ENCODE results near the gene RTF2. TPM values are rescaled to one million over a fixed set of nuclear protein-coding genes. Genes with fewer than 3 reads are reported as not detected.
"Not testable (repeated sequence)": the region's sequence is repeated elsewhere in the genome, so short reads cannot be mapped to it uniquely, and the experiment has no call there.

RTF2 gene
- total RNA-seq, 2 experiments from 2014 or later: 63.6 to 72.7 TPM

DNA sequence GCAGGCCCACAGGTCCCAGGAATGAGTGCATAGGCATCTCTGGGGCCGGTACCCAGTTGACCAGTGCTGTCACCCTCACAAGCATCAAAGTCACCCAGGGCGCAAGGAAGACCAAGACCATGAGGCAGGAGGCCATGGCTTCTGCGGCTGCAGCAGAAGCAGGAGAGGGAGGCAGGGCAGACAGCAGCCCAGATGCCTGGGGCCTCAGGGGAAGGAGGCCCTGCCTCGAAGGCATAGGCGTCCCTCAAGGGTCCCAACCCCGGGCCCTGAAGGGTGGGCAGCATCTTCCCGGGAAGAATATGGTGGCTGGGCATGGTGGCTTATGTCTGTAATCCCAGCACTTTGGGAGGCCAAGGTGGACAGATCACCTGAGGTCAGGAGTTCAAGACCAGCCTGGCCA lies 59.1 kb downstream of the RTF2 start:
- ChIA-PET CTCF (ENCODE audit: unreplicated experiment) (no interaction called here), POLR2A (no interaction called here)
- no TSS peak for BruUV-seq (replicated peaks)

DNA sequence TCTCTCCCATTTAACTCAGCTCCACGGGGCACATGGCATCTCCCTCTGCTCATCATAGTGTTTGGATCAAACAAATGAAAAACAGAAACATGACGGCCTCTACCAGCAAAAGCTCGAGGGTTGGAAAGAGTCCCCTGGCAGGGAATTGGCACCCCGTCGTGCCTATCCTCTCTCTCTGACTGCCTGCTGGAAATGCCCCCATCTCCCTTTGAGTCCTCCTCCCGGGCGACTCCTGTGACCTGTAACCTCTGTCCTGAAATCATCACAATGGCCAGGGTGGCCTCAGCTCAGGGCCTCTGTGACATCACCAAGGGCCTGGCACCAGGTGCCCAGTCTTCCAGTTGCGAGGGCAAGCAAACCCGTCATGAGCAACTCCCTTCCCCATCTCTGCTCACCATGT lies 64.5 kb downstream of the RTF2 start, which contains the start of gene FAM209B:
Gene FAM209B (plus strand): TSS at position 301 of the 400 bp plus-strand sequence. CDS start 96 bp downstream, at position 397.
- H3K4me3 ChIP-seq (ENCODE audit: low read depth, low read length, poor library complexity, severe bottlenecking); H3K79me2 ChIP-seq (ENCODE audit: insufficient read depth, low read depth, low read length); H3K36me3 ChIP-seq (ENCODE audit: insufficient read depth, low read length); intact Hi-C loops (cut with micrococcal nuclease; ENCODE audit: unreplicated experiment); H3K27ac ChIP-seq (ENCODE audit: low read depth, low read length, poor library complexity, severe bottlenecking); H2AFZ ChIP-seq (ENCODE audit: low read length); DNase-seq (ENCODE audit: low spot score); H4K20me1 ChIP-seq (ENCODE audit: insufficient read depth, low read length); H3K4me2 ChIP-seq (ENCODE audit: low read length); BruUV-seq (replicated peaks); H3K4me1 ChIP-seq (ENCODE audit: insufficient read depth, low read length, poor library complexity, severe bottlenecking); CTCF ChIA-PET (ENCODE audit: unreplicated experiment); H3K9me2 ChIP-seq (ENCODE audit: insufficient read depth, low read length); H3K9me3 ChIP-seq (ENCODE audit: low read length): not testable (repeated sequence)
- POLR2A ChIA-PET: interaction anchor here (0.8 kb wide), 1 partner anchor 16 kb away, joined by 7 read pairs; no protein-coding TSS in a partner anchor

More for the DNA sequence above, 59.1 kb downstream of the RTF2 start:
- Histone ChIP-seq H3K4me2 (ENCODE audit: low read length) (no peak overlapping the region), H3K79me2 (ENCODE audit: insufficient read depth, low read depth, low read length) (no peaks in the 10 kb centered on the region), H4K20me1 (ENCODE audit: insufficient read depth, low read length) (no peaks in the 10 kb centered on the region), H3K4me1 (ENCODE audit: insufficient read depth, low read length, poor library complexity, severe bottlenecking) (no peaks in the 10 kb centered on the region), H2AFZ (ENCODE audit: low read length) (no peak overlapping the region), H3K4me3 (ENCODE audit: low read depth, low read length, poor library complexity, severe bottlenecking) (no peak overlapping the region), H3K27ac (ENCODE audit: low read depth, low read length, poor library complexity, severe bottlenecking) (no peak overlapping the region), H3K9me2 (ENCODE audit: insufficient read depth, low read length) (no peaks in the 10 kb centered on the region), H3K36me3 (ENCODE audit: insufficient read depth, low read length) (no peaks in the 10 kb centered on the region), H3K9me3 (ENCODE audit: low read length) (no peaks in the 10 kb centered on the region)
- TF ChIP-seq, protein P1, sequence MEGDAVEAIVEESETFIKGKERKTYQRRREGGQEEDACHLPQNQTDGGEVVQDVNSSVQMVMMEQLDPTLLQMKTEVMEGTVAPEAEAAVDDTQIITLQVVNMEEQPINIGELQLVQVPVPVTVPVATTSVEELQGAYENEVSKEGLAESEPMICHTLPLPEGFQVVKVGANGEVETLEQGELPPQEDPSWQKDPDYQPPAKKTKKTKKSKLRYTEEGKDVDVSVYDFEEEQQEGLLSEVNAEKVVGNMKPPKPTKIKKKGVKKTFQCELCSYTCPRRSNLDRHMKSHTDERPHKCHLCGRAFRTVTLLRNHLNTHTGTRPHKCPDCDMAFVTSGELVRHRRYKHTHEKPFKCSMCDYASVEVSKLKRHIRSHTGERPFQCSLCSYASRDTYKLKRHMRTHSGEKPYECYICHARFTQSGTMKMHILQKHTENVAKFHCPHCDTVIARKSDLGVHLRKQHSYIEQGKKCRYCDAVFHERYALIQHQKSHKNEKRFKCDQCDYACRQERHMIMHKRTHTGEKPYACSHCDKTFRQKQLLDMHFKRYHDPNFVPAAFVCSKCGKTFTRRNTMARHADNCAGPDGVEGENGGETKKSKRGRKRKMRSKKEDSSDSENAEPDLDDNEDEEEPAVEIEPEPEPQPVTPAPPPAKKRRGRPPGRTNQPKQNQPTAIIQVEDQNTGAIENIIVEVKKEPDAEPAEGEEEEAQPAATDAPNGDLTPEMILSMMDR (conservative IDR thresholded peaks at IDR 0.05; ENCODE audit: low read length): no peak
- TF ChIP-seq EZH2phosphoT487 (IDR thresholded peaks at IDR 0.05; ENCODE audit: borderline replicate concordance, low read depth, low read length): no peak
- intact Hi-C loops (cut with micrococcal nuclease; ENCODE audit: unreplicated experiment): no loop called here
- no peak for DNase-seq (ENCODE audit: low spot score)

DNA sequence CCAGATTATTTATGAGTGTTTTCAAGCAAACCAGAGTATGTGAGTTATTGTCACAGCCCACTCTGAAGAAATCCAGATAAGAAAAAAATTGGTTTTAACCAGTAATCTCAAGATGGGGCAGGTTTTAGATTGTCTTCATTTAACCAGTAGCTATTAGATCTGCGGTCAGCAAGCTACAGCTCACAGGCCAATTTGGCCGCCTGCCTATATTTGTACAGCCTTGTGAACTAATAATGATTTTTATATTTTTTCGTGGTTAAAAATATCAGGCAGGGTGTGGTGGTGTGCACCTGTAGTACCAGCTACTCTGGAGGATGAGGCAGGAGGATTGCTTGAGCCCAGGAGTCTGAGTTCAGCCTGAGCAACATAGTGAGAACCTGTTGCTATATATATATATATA lies 69.6 kb downstream of the RTF2 start:
- intact Hi-C loops (cut with micrococcal nuclease; ENCODE audit: unreplicated experiment): no loop called here
- no peak for TF ChIP-seq EZH2phosphoT487 (IDR thresholded peaks at IDR 0.05; ENCODE audit: borderline replicate concordance, low read depth, low read length)
- Histone ChIP-seq H3K79me2 (ENCODE audit: insufficient read depth, low read depth, low read length) (no peaks in the 10 kb centered on the region), H3K9me2 (ENCODE audit: insufficient read depth, low read length) (no peaks in the 10 kb centered on the region), H3K27ac (ENCODE audit: low read depth, low read length, poor library complexity, severe bottlenecking) (no peak overlapping the region), H3K4me2 (ENCODE audit: low read length) (no peak overlapping the region), H3K4me1 (ENCODE audit: insufficient read depth, low read length, poor library complexity, severe bottlenecking) (no peaks in the 10 kb centered on the region), H3K36me3 (ENCODE audit: insufficient read depth, low read length) (no peaks in the 10 kb centered on the region), H4K20me1 (ENCODE audit: insufficient read depth, low read length) (no peaks in the 10 kb centered on the region), H3K9me3 (ENCODE audit: low read length) (no peaks in the 10 kb centered on the region), H3K4me3 (ENCODE audit: low read depth, low read length, poor library complexity, severe bottlenecking) (no peak overlapping the region), H2AFZ (ENCODE audit: low read length) (no peak overlapping the region)
- BruUV-seq (replicated peaks): no TSS peak
- no peak for DNase-seq (ENCODE audit: low spot score)
- ChIA-PET POLR2A (interaction anchor here (1.1 kb wide), 1 partner anchor 12 kb away, joined by 3 read pairs; no protein-coding TSS in a partner anchor), CTCF (ENCODE audit: unreplicated experiment) (no interaction called here)

DNA sequence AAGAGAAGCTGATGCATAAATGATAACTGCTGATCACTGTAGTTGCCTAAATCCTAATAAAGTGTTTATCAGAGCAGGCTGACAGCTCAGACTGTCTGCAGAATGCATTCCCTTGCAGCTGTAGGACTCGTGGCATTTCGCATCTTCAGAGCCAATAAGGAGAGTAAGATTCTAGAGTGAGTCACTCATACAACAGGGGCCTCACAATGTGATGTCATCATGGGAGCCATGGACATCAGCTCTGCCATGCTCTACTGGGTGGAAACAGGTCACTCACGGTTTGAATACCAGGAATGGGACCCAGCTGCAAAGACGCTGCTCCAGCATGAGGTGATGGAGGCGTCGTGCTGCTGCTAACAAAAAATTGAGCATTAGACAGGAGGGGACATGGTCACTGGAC lies 72.0 kb downstream of the RTF2 start:
- no peaks in the 10 kb centered on the region for H3K9me2 ChIP-seq (ENCODE audit: insufficient read depth, low read length)
- H3K9me3 ChIP-seq (ENCODE audit: low read length): no peaks in the 10 kb centered on the region
- H4K20me1 ChIP-seq (ENCODE audit: insufficient read depth, low read length): no peaks in the 10 kb centered on the region
- H3K4me3 ChIP-seq (ENCODE audit: low read depth, low read length, poor library complexity, severe bottlenecking): no peak overlapping the region
- no peaks in the 10 kb centered on the region for H3K4me1 ChIP-seq (ENCODE audit: insufficient read depth, low read length, poor library complexity, severe bottlenecking)
- no peak for DNase-seq (ENCODE audit: low spot score)
- H2AFZ ChIP-seq (ENCODE audit: low read length): no peak overlapping the region
- intact Hi-C loops (cut with micrococcal nuclease; ENCODE audit: unreplicated experiment): no loop called here
- ChIA-PET POLR2A (no interaction called here), CTCF (ENCODE audit: unreplicated experiment) (no interaction called here)
- no peak overlapping the region for H3K4me2 ChIP-seq (ENCODE audit: low read length)
- H3K79me2 ChIP-seq (ENCODE audit: insufficient read depth, low read depth, low read length): no peaks in the 10 kb centered on the region
- BruUV-seq (replicated peaks): no TSS peak
- no peak for TF ChIP-seq EZH2phosphoT487 (IDR thresholded peaks at IDR 0.05; ENCODE audit: borderline replicate concordance, low read depth, low read length)
- TF ChIP-seq, protein P1 (conservative IDR thresholded peaks at IDR 0.05; ENCODE audit: low read length): no peak
- H3K36me3 ChIP-seq (ENCODE audit: insufficient read depth, low read length): no peaks in the 10 kb centered on the region
- no peak overlapping the region for H3K27ac ChIP-seq (ENCODE audit: low read depth, low read length, poor library complexity, severe bottlenecking)

All from OCI-LY7 (cell line).